ENCODE results near the gene TTLL7. TPM values are rescaled to one million over a fixed set of nuclear protein-coding genes. Genes with fewer than 3 reads are reported as not detected.
A peak's percentile ranks its signal among the peaks of the same experiment; 100 is the strongest.

The TTLL7 gene
- polyA plus RNA-seq, 12 donors, result 18.8 to 58.8 (median 33.7) TPM; not detected in 1

DNA sequence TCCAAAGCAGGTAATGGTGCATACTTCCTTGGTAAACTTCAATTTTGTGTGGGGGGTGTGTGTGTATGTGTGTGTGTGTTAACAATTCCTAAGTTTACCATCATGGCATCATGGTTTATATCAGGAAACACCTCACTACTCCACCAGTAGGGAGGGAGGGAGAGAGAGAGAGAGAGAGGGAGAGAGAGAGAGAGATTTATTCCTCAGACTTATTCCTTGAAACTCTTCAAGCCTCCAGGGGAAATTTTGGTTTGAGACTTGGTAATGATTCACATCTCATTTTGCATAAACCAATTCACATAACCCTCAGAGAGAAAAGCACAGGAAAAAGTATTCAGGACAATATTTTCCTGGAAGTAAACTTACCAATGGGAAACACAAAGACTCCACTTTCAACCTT is 115.0 kb downstream of the TTLL7 start:
- DNase-seq, result no peak

- no peak for DNase-seq
Observed at GRCh38 chr1:83882906-83883305, 116.0 kb downstream of the TTLL7 start.

DNA sequence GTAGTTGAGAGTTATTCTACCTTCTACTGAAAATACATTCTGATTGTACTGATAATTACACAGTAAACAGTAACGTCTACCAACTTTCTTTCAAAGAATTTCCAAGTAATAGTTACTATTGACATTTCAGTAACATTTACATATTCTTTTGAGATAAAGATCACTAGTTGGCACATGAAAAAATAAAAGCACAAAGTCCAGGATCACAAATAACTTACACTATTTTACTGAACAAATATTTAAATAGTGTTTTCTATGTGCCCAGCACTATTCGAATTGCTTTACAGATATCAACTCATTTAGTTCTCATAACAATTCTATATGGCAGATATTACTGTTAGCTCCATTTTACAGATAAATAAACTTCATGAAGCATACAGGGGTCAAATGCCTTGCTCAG is 126.4 kb downstream of the TTLL7 start:
- no peak for DNase-seq

DNA sequence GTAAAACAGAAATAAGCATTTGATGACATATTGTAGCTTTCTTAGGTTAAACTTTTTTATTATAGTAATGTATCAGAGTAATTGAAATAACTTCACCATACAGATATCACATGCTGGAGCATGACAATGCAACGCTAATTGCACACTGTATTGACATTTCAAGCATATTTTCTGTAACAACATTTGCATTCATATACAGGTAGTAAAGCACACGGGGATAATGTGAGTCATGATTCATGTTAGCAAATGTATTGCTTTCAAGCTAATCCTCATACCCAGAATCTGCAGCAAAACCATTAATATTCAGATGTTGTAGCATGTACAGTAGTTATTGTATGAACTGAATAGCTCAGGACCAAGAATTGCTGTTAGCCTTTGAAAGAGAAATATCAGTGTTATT is 133.9 kb downstream of the TTLL7 start:
- no peak for DNase-seq

DNA sequence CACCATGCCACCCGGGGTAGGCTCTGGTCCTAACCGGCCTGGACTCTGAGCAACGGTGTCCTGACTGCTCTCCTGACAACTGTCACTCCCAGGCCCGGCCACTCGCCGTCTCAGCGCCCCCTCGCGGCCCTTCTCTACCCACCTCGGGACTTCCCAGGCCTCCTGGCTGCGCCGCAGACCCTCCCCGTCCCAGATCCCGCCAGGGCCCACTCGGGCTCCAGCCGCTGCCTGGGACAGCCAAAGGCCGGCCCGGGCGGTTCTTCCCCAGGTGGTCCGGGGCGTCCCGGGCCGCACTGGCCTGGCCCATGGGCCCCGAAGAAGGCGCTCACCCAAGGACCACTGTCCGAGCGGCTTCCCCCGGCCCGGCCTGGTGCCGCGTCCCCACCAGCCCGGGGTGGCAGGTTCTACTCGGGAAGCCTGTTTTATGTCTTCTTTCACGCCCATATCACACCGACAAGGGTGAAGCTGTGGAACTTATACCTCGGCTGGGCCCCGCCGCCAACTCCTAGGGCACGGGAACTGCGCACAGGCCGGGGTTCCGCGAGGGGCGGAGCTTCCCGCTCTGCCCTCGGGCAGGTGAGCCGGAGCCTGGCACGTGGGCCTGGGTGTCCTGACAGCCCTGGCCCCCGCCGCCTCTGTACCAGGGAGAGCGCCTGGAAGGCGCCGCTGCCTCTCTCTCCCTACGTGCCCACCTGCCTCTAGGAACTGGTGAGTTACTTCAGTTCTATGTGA is 138.3 kb downstream of the TTLL7 start:
- peak; percentile 31 for DNase-seq

DNA sequence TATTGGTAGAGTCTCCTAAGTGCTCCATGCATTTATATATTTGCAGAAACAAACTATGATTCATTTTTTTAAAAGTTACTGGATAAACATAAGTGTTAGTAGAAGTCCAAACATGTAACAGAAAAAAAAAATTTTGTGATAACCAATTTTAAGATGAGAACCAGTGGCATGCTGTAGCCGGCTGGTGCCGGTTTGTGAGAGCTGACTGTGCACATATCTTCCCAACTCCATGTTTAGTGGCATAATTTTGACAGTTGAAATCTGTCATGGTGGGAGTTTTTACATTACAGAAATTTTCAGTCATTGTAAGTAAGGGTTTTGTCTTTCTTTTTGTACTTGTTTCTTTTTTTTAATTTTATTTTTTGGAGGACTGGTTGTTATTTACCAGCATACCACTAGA is 141.2 kb downstream of the TTLL7 start:
- no peak for DNase-seq

GRCh38 chr1:83857103-83857502 is 141.8 kb downstream of the TTLL7 start:
- DNase-seq, result peak; percentile 37

DNA sequence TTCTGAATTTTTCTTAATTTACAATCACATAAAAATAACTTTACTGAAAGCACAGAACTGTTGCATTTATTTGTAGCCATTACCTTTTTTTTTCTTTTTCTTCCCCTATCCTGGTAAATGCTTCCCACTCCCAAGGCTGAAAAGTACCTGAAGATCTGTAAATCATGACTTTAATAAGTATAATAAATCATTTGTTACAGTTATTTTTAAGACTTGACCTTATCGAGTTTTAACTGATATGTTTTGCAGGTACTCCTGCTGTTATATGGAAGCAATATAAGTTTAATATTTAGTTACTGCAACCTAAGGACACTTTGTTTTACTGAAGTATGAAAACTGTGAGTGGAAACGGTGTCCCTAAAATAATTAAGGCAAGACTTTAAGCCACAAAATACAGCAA is 142.6 kb downstream of the TTLL7 start:
- no peak for DNase-seq

GRCh38 chr1:83854456-83854855 is 144.5 kb downstream of the TTLL7 start:
- DNase-seq, result no peak

DNA sequence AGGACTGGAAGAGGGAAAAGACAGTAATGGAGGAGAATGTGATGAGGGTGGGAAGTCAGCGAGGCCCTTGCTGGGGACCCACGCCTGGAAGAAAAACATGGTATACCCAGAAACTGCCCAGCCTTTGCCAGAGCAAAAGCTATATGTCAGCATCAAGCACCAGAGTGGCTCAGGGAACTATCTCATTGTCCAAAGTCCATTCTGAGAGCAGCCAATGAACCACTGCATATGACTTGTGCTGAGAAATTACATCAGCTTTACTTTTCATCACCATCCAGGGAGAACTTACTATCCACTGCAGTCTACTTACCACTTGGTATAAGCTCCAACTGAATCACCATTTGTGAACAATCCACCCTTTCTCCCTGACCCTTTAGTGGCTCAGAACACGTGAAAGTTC is 148.1 kb downstream of the TTLL7 start:
- DNase-seq, result no peak

DNA sequence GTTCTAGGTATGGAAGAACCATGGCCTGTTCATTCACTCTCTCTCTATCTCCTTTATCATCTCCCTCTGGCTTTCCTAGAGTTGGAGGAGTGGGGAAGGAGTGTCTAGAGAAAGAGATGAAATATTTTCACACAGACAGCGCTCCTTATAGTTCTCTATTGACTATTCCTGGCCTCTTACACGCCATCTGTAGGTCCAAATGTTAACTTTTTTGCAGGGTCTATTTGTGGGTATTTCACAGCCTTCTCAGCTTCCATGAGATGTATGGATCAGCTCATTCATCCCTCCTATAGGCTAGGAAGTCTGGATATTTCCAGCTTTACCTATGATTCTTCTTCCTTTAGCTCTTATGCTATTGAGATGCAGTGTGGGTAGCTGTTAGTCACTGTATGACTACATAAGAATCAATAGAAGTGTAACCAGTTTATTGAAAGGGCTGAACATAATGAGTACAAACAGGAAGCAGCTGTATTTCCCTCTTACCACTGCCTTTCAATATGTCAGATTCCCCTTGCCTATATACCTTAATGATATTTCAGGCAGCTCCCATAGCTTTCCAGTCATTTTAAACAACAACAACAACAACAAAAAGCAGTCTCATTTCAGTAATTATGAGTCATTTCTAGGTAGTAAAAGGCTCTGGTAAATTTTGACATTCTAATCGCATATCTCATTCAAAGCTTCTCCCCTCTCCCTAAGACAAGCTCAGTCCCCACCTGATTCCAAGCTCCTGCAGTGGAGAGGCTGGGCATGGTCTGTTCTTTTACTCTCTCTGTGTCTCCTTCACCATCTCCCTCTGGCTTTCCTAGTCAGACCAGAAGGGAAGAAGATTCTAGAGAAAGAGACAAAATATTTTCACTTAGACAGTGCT is 149.5 kb downstream of the TTLL7 start:
- no peak for DNase-seq

GRCh38 chr1:83846138-83846537 is 152.8 kb downstream of the TTLL7 start:
- no peak for DNase-seq

- DNase-seq, result no peak
Observed at GRCh38 chr1:83845437-83846071, 153.4 kb downstream of the TTLL7 start.

- no peak for DNase-seq
Observed at GRCh38 chr1:83844546-83844945, 154.4 kb downstream of the TTLL7 start.

DNA sequence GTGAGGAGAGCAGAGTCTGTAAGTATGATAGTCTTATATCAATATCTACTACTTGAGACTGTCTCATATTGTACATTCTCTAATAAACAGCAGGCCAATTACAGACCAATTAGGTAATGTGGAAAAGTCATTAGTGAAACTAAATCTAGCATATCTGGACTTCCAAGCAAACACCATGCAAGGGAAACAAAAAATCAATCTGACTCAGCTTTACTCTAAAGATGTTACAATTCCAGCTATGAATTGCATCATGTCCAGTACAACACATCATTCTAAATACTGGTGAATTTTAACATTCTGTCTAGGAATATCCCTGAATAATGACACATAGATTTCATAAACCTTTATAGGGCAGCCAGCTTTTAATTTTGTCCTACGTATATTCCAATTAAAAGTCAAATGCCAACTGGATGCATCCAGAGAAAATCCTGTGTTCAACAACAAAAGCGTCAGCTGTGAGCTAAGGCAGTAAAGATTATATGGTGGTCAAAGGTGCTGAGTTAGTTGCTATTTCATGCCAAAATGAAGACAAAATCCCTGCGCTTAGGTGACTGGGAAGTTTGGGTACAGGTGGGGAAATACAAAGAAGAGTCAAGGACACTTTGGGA is 159.3 kb downstream of the TTLL7 start:
- DNase-seq, result no peak

GRCh38 chr1:83838573-83838972 is 160.4 kb downstream of the TTLL7 start:
- no peak for DNase-seq

- DNase-seq, result no peak
Observed at GRCh38 chr1:83836543-83836942, 162.4 kb downstream of the TTLL7 start.

- DNase-seq, result no peak
Observed at GRCh38 chr1:83834621-83835264, 164.2 kb downstream of the TTLL7 start.

DNA sequence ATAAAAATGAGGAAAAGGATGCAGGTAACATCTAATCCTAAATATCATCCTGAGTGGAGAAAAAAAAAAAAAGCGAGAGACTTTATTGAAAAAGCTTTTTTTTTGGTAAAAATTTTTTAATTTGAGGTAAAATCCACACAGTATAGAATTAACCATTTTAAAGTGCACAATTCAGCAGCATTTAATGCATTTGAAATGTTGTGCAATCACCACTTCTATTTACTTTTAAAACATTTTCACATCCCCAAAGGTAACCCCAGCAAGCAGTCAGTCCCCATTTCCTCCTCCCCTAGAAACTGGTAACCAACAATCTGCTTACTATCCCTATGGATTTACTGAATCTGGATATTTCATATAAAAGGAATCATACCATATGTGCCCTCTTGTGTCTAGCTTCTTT is 166.7 kb downstream of the TTLL7 start:
- no peak for DNase-seq

DNA sequence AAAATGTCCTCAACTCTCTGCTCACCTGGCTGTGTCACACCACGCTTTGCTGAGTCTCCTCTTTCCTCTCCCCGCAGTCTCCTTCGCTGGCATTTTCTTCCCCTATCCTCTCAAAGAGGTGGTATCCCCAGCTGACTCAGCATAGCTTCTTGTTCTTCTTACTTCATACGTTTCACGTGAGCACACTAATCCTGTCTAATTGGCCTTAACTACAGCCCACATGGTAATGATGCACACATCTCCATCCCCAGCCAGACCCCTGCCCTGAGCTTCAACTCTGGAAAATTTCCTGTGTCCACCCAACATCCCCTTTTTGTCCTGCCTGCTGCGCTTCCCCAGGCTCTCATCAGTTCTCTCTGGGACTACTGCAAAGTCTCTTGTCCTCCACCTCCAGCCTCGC is 169.8 kb downstream of the TTLL7 start:
- no peak for DNase-seq

GRCh38 chr1:83828456-83828855 is 170.5 kb downstream of the TTLL7 start:
- no peak for DNase-seq

DNA sequence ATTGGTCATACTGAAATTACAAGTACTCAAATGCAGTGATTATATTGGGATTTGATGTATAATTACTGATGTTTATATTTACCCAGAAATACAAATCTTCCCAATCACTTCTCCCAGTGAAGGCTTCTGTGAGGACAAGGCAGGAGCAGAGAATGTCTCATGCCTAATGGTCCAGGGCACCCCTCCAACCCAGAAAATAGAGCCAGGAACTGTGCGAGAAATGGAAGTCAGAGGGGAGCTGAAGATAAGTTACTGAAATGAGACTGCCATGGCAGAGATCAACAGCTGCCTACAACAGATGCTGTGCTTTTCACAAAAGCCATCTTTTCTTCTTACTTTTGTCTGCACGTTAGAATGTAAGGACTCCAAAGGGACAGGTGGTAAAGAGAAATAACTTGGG is 171.2 kb downstream of the TTLL7 start:
- peak; percentile 23 for DNase-seq
